GM12878 (cell line): ENCODE data around the gene PHACTR1. TPM values are rescaled to one million over a fixed set of nuclear protein-coding genes. Genes with fewer than 3 reads are reported as not detected.

Experiments
- ATAC-seq: fragments of 200-7000 bp; cut with Tn5 transposase; 3 replicates; pipeline ENCODE4 v1.9.1; 2020; ENCODE audit warnings: mild to moderate bottlenecking, moderate library complexity
- BruUV-seq: library from RNA; stranded (reverse); fragments of 400-500 nt; replicated peaks from 2 replicates; lab custom pipeline; 2021; lab: Mats Ljungman, UMichigan
- CTCF ChIA-PET: fragments of 300-600 bp; sonication (Branson Sonifier 250); formaldehyde crosslinking; extraction: SDS; loops from one replicate; lab custom pipeline; 2021; ENCODE audit warnings: inconsistent platforms; lab: Yijun Ruan, JAX
- POLR2A ChIA-PET: fragments of 350-600 bp; formaldehyde crosslinking; extraction: SDS; loops from one replicate; lab custom pipeline; 2021; ENCODE audit warnings: inconsistent platforms; lab: Charles Lee
- RAD21 ChIA-PET: fragments of 300-600 bp; sonication (Branson Sonifier 250); formaldehyde crosslinking; loops from one replicate; lab custom pipeline; 2023; ENCODE audit warnings: antibody characterized with exemption; ENCODE audit not compliant: unreplicated experiment; lab: Charles Lee
- SMC1A ChIA-PET: fragments of 300-600 bp; sonication (Branson Sonifier 250); formaldehyde crosslinking; loops from one replicate; lab custom pipeline; 2023; ENCODE audit not compliant: unreplicated experiment, uncharacterized antibody; lab: Charles Lee
- DNase-seq: peaks from one replicate; pipeline ENCODE4 v3.0.0-alpha.2; 2011; ENCODE audit warnings: low read depth, low spot score
- FAIRE-seq: peaks from 3 replicates; lab custom pipeline; 2011; peaks lifted over from hg19 to GRCh38; lab: Jason Lieb, UNC
- H2AFZ ChIP-seq: 2 replicates; pipeline ENCODE4 v1.6.0; 2011; ENCODE audit warnings: low read depth, low read length, control low read depth; ENCODE audit not compliant: control insufficient read depth
- H3K27ac ChIP-seq: 2 replicates; pipeline ENCODE4 v1.5.1; 2011; ENCODE audit warnings: control low read depth; ENCODE audit not compliant: control insufficient read depth, insufficient read depth
- H3K27me3 ChIP-seq, 2 experiments: replicated peaks in 1 of 2; 2 replicates each; pipeline versions ENCODE4 v1.6.0 to v1.6.1; 2011; ENCODE audit warnings: low read length in 1 of 2; ENCODE audit not compliant: control insufficient read depth in 2 of 2, insufficient read depth in 2 of 2
- H3K36me3 ChIP-seq, 2 experiments: 2 replicates each; pipeline ENCODE4 v1.5.1; 2011; ENCODE audit warnings: low read length in 1 of 2; ENCODE audit not compliant: control insufficient read depth in 2 of 2, insufficient read depth in 2 of 2
- H3K4me1 ChIP-seq: 2 replicates; pipeline ENCODE4 v1.6.1; 2011; ENCODE audit warnings: mild to moderate bottlenecking, low read length, moderate library complexity, mixed read lengths; ENCODE audit not compliant: control insufficient read depth, insufficient read depth
- H3K4me2 ChIP-seq: 2 replicates; pipeline ENCODE4 v1.6.0; 2011; ENCODE audit warnings: control low read depth; ENCODE audit not compliant: control insufficient read depth, insufficient read depth
- H3K4me3 ChIP-seq: fragments of 200-600 bp; sonication (generic); 2 replicates; pipeline ENCODE4 v1.5.1; 2016
- H3K79me2 ChIP-seq: 2 replicates; pipeline ENCODE4 v1.6.0; 2011; ENCODE audit warnings: low read length; ENCODE audit not compliant: control insufficient read depth, insufficient read depth
- H3K9ac ChIP-seq: 2 replicates; pipeline ENCODE4 v1.8.0; 2011; ENCODE audit warnings: low read length, control low read depth, mixed read lengths; ENCODE audit not compliant: control insufficient read depth, insufficient read depth
- H3K9me3 ChIP-seq: replicated peaks from 3 replicates; pipeline ENCODE4 v1.5.1; 2011; ENCODE audit warnings: mild to moderate bottlenecking, low read length; ENCODE audit not compliant: control insufficient read depth, insufficient read depth
- H4K20me1 ChIP-seq: 2 replicates; pipeline ENCODE4 v1.6.0; 2011; ENCODE audit not compliant: control insufficient read depth, insufficient read depth
- ASH2L ChIP-seq: fragments of 300-600, 200-600 bp; sonication (generic); IDR thresholded peaks from 2 replicates; pipeline ENCODE4 v1.6.1; 2017; ENCODE audit warnings: low read depth, mild to moderate bottlenecking, borderline replicate concordance
- MXI1 ChIP-seq: fragments of 150-350 bp; IDR thresholded peaks from 2 replicates; pipeline ENCODE4 v1.6.1; 2011; ENCODE audit warnings: low read depth, mild to moderate bottlenecking, inconsistent platforms, low read length, improper control_type of control experiment
- PRDM15 ChIP-seq: fragments of 450-650 bp; formaldehyde crosslinking; IDR thresholded peaks from 2 replicates; pipeline ENCODE4 v1.4.0; 2020; ENCODE audit warnings: mild to moderate bottlenecking, moderate library complexity
- SUZ12 ChIP-seq: fragments of 200-600 bp; sonication (generic); IDR thresholded peaks from one replicate; pipeline ENCODE4 v1.6.1; 2018; ENCODE audit warnings: antibody characterized with exemption, mild to moderate bottlenecking; ENCODE audit not compliant: unreplicated experiment
- USF2 ChIP-seq: IDR thresholded peaks from 2 replicates; pipeline ENCODE4 v1.6.1; 2011; ENCODE audit warnings: low read depth, low read length, improper control_type of control experiment, borderline replicate concordance
- ZBTB11 ChIP-seq: fragments of 450-650 bp; formaldehyde crosslinking; IDR thresholded peaks from 2 replicates; pipeline ENCODE4 v1.5.0; 2022; ENCODE audit warnings: mild to moderate bottlenecking, missing genetic modification characterization
- ZBTB40 ChIP-seq: fragments of 450-650 bp; IDR thresholded peaks from 2 replicates; pipeline ENCODE4 v1.6.1; 2016; ENCODE audit warnings: mild to moderate bottlenecking, moderate library complexity, borderline replicate concordance
- ZNF217 ChIP-seq: fragments of 450-650 bp; IDR thresholded peaks from 2 replicates; pipeline ENCODE4 v1.6.1; 2017; ENCODE audit warnings: antibody characterized with exemption, mild to moderate bottlenecking
- in situ Hi-C: fragments of 300-500 bp; cut with MboI; formaldehyde crosslinking; loops from 9 replicates; pipeline ENCODE4 v1.14.3; 2018; ENCODE audit warnings: mixed read lengths
- intact Hi-C: fragments of 100-400 bp; cut with micrococcal nuclease; formaldehyde crosslinking; loops from one replicate; pipeline ENCODE4 v1.14.2; 2022; ENCODE audit not compliant: unreplicated experiment
- polyA plus RNA-seq, 11 experiments: library from polyadenylated mRNA; depleted of rRNA in 4 of 11; unstranded in 6 of 11; stranded (reverse) in 5 of 11; fragments of >200 nt; fragmentation: Nextera tagmentation in 4 of 11; fragmentation: Illumina TruSeq in 1 of 11; extraction: Ambion mirVana in 4 of 11; extraction: Trizol in 1 of 11; gene quantifications; 1 replicate in 1 of 11; 2 replicates in 10 of 11; pipeline versions ENCODE4 v1.2.1 to v1.2.3, GENCODE V29; 2011 to 2016; ENCODE audit warnings: inconsistent platforms in 2 of 11, missing spikeins in 2 of 11, low read depth in 1 of 11
- total RNA-seq, 4 experiments: library from RNA; depleted of rRNA in 3 of 4; stranded (reverse); fragments of >200 nt in 3 of 4; fragmentation: Illumina TruSeq in 1 of 4; extraction: Trizol in 1 of 4; gene quantifications; 2 replicates each; pipeline versions ENCODE4 v1.2.1 to v1.2.3, GENCODE V29; 2013 to 2021

The PHACTR1 gene
- total and polyA plus RNA-seq, 10 of the 15 experiments (the other 5 are each of a cell fraction or from before 2014, with no cell fraction given) = 34.2 to 94.6 (median 62.3) TPM

- TF ChIP-seq ZBTB40 (no peak), MXI1 (no peak)
- TF ChIP-seq, all 136 proteins: peak for 0
Measured at GRCh38 chr6:13101985-13102384, 385.4 kb downstream of the PHACTR1 start (continued).

GRCh38 chr6:13103169-13103568 lies 386.6 kb downstream of the PHACTR1 start:
- SMC1A ChIA-PET = no interaction called here
- no peaks in the 10 kb centered on the region; a peak in 1 of 4 replicates for H3K27me3 ChIP-seq
- no peak overlapping the region for H2AFZ ChIP-seq
- RAD21 ChIA-PET = no interaction called here
- FAIRE-seq = no peak
- H3K4me3 ChIP-seq = no peak overlapping the region
- CTCF ChIA-PET = interaction anchor here (0.7 kb wide), 1 partner anchor 37 kb away, joined by 3 read pairs; no protein-coding TSS in a partner anchor
- H3K4me2 ChIP-seq = no peak overlapping the region
- POLR2A ChIA-PET = no interaction called here
- in situ Hi-C loops (no loop called here), intact Hi-C loops (no loop called here)
- no peaks in the 10 kb centered on the region for H3K9me3 ChIP-seq
- H3K79me2 ChIP-seq = no peaks in the 10 kb centered on the region
- H3K9ac ChIP-seq = no peak overlapping the region
- DNase-seq = no peak
- no TSS peak for BruUV-seq
- no peaks in the 10 kb centered on the region for H3K4me1 ChIP-seq
- H3K27ac ChIP-seq = no peak overlapping the region
- ATAC-seq = no peak
- no peaks in the 10 kb centered on the region for H3K36me3 ChIP-seq
- no peaks in the 10 kb centered on the region for H4K20me1 ChIP-seq
- no peak for TF ChIP-seq ZBTB11 (CRISPR knock-in tag)
- no peak for TF ChIP-seq ASH2L
- TF ChIP-seq SUZ12 = no peak
- no peak for TF ChIP-seq USF2
- TF ChIP-seq PRDM15 (CRISPR knock-in tag) = no peak
- no peak for TF ChIP-seq ZNF217
